ENCODE measurements around the gene KLHDC7B. TPM values are rescaled to one million over a fixed set of nuclear protein-coding genes. Genes with fewer than 3 reads are reported as not detected.

KLHDC7B gene
- total and polyA plus RNA-seq, 10 of the 15 experiments (the other 5 are each of a cell fraction or from before 2014, with no cell fraction given), result 0.05 to 2.2 (median 0.93) TPM; not detected in 2

- TF ChIP-seq NRF1 (conservative IDR thresholded peaks at IDR 0.05; ENCODE audit: low read depth, low read length), result no peak
- TF ChIP-seq POLR2A (IDR thresholded peaks at IDR 0.05; ENCODE audit: low read depth, low read length), result no peak
- TF ChIP-seq ZBTB4 (CRISPR knock-in tag; IDR thresholded peaks at IDR 0.05), result 0 out of 2 replicates have a peak, but pooled peaks have one; percentile 42
- no peak for TF ChIP-seq RBBP5 (conservative IDR thresholded peaks at IDR 0.05)
These were observed 15.2 kb upstream of the KLHDC7B start (continued) for GRCh38 chr22:50530580-50530876.

- CTCF ChIA-PET, result interaction anchor here (0.7 kb wide), 1 partner anchor 10 kb away, joined by 4 read pairs; no protein-coding TSS in a partner anchor
- SMC1A ChIA-PET (ENCODE audit: uncharacterized antibody, unreplicated experiment), result interaction anchor here (0.6 to 2.4 kb wide), 3 partner anchors 11 to 29 kb away, joined by 3 to 18 read pairs (median 5); partner anchors contain the start of gene NCAPH2
- WGBS (ENCODE audit: insufficient coverage, insufficient replicate concordance, low lambda C conversion rate, missing lambda C conversion rate), result under 1% methylated on average over 49 of the region's 53 CpGs
- TF ChIP-seq BRCA1 (IDR thresholded peaks at IDR 0.05; ENCODE audit: low read depth, low read length) (no peak), MYB (IDR thresholded peaks at IDR 0.05; ENCODE audit: borderline replicate concordance, low read depth, low read length) (no peak), PAX5 (IDR thresholded peaks at IDR 0.05; ENCODE audit: borderline replicate concordance, low read depth, low read length) (peak; percentile 51; the same call in 1 of the 2 replicates), BACH1 (IDR thresholded peaks at IDR 0.05; ENCODE audit: borderline replicate concordance) (peak; percentile 97), ZBTB33 (IDR thresholded peaks at IDR 0.05) (no peak), SREBF2 (IDR thresholded peaks at IDR 0.05; ENCODE audit: low read length) (no peak), SREBF1 (IDR thresholded peaks at IDR 0.05; ENCODE audit: low read length) (no peak), SMAD1 (IDR thresholded peaks at IDR 0.05; ENCODE audit: low read depth, partially characterized antibody) (peak; percentile 87), FOXM1 (IDR thresholded peaks at IDR 0.05; ENCODE audit: low read depth, low read length) (no peak), ZNF274 (IDR thresholded peaks at IDR 0.05; ENCODE audit: insufficient read depth, insufficient read length) (no peak), SPI1 (IDR thresholded peaks at IDR 0.05; ENCODE audit: borderline replicate concordance, insufficient read depth, low read depth, low read length) (no peak), CHD2 (IDR thresholded peaks at IDR 0.05; ENCODE audit: borderline replicate concordance, low read depth, low read length) (peak; percentile 75; the same call in 1 of the 2 replicates), MAX (IDR thresholded peaks at IDR 0.05; ENCODE audit: low read depth, low read length) (no peak), TCF3 (IDR thresholded peaks at IDR 0.05; ENCODE audit: borderline replicate concordance, insufficient read depth, low read depth, low read length) (peak; percentile 53; the same call in 1 of the 2 replicates)
These were observed 14.7 kb upstream of the KLHDC7B start for GRCh38 chr22:50530877-50531545.

More at GRCh38 chr22:50530877-50531545, 14.7 kb upstream of the KLHDC7B start:
- Histone ChIP-seq H3K27me3 (replicated peaks in 1 of 2; ENCODE audit: control insufficient read depth in 2 of 2, insufficient read depth in 2 of 2, low read length in 1 of 2) (no peaks in the 10 kb centered on the region), H2AFZ (ENCODE audit: control insufficient read depth, low read depth, low read length) (no peak overlapping the region), H3K4me2 (ENCODE audit: control insufficient read depth, insufficient read depth) (peak overlapping the region; percentile 71), H3K27ac (ENCODE audit: control insufficient read depth, insufficient read depth) (peak overlapping the region; percentile 100), H3K79me2 (ENCODE audit: control insufficient read depth, insufficient read depth, low read length) (peaks cover 61% of the 10 kb centered on the region), H4K20me1 (ENCODE audit: control insufficient read depth, insufficient read depth) (no peaks in the 10 kb centered on the region), H3K36me3 (ENCODE audit: control insufficient read depth in 2 of 2, insufficient read depth in 2 of 2, low read length in 1 of 2) (no peaks in the 10 kb centered on the region; a peak in 3 of 4 replicates), H3K4me1 (ENCODE audit: control insufficient read depth, insufficient read depth, low read length) (peaks cover 41% of the 10 kb centered on the region), H3K9me3 (replicated peaks; ENCODE audit: control insufficient read depth, insufficient read depth, low read length) (no peaks in the 10 kb centered on the region), H3K4me3 (peak overlapping the region; percentile 78), H3K9ac (ENCODE audit: control insufficient read depth, insufficient read depth, low read length) (peak overlapping the region; percentile 100)
- DNase-seq (ENCODE audit: low read depth, low spot score) (no peak), ATAC-seq (peak; percentile 53), FAIRE-seq (no peak)
- ChIA-PET POLR2A (interaction anchor here (1.6 to 4.2 kb wide), 3 partner anchors 10 to 225 kb away, joined by 3 to 61 read pairs (median 8); partner anchors contain the start of genes LMF2 and NCAPH2), RAD21 (ENCODE audit: unreplicated experiment) (interaction anchor here (0.5 kb wide), 1 partner anchor 32 kb away, joined by 3 read pairs; the partner anchor contains the start of gene SYCE3)
- intact Hi-C loops (cut with micrococcal nuclease; ENCODE audit: unreplicated experiment), result no loop called here
- in situ Hi-C loops (cut with MboI), result loop anchor here (10.0 kb wide), 1 partner anchor 566 kb away; the partner anchor contains the start of gene PIM3
- BruUV-seq (replicated peaks), result TSS peak; percentile 63

Data from GM12878 (cell line).